HCT116 (cell line): ENCODE measurements around the gene UCK1. TPM values are rescaled to one million over a fixed set of nuclear protein-coding genes. Genes with fewer than 3 reads are reported as not detected.

Experiments
- ATAC-seq: fragments of 200-7000 bp; cut with Tn5 transposase; 2 replicates; pipeline ENCODE4 v1.9.1; 2020; ENCODE audit warnings: mild to moderate bottlenecking, moderate library complexity
- BruUV-seq: library from RNA; stranded (reverse); fragments of 400-500 nt; replicated peaks from 2 replicates; lab custom pipeline; 2021; lab: Mats Ljungman, UMichigan
- CTCF ChIA-PET: fragments of 300-600 bp; sonication (Branson Sonifier 250); formaldehyde crosslinking; loops from one replicate; lab custom pipeline; 2021; ENCODE audit warnings: antibody characterized with exemption; lab: Charles Lee
- POLR2A ChIA-PET: fragments of 300-600, 350-600 bp; sonication (Branson Sonifier 250); formaldehyde crosslinking; loops from one replicate; lab custom pipeline; 2021; ENCODE audit warnings: antibody characterized with exemption; lab: Charles Lee
- RAD21 ChIA-PET, 2 experiments: fragments of 300-600 bp; sonication (Branson Sonifier 250); formaldehyde crosslinking; loops; one replicate each; lab custom pipeline; 2023; ENCODE audit warnings: low total read pairs in 2 of 2; ENCODE audit not compliant: uncharacterized antibody in 2 of 2, unreplicated experiment in 2 of 2, low non-redundant PET in 1 of 2; lab: Charles Lee
- DNase-seq: peaks from one replicate; pipeline ENCODE4 v3.0.0-alpha.2; 2010; ENCODE audit warnings: low read depth, low spot score
- H2AFZ ChIP-seq: fragments of 200-600 bp; shearing (Covaris generic), sonication (generic); 2 replicates; pipeline ENCODE4 v1.6.1; 2017; ENCODE audit warnings: low read depth, mixed run types, mixed read lengths, antibody characterized with exemption, low read length; ENCODE audit not compliant: poor library complexity, severe bottlenecking
- H3K27ac ChIP-seq: 2 replicates; pipeline ENCODE4 v1.5.1; 2012; ENCODE audit warnings: low read depth, low read length
- H3K27me3 ChIP-seq: fragments of 200-600 bp; sonication (generic); 2 replicates; pipeline ENCODE4 v1.6.1; 2016; ENCODE audit warnings: mixed run types, low read length, mixed read lengths; ENCODE audit not compliant: insufficient read depth
- H3K36me3 ChIP-seq, 2 experiments: fragments of 200-500 bp in 1 of 2; fragments of 200-600 bp in 1 of 2; sonication (Bioruptor generic) in 1 of 2; sonication (generic) in 1 of 2; 2 replicates each; pipeline versions ENCODE4 v1.5.1 to v1.6.1; 2014 to 2016; ENCODE audit warnings: low read length in 2 of 2, inconsistent platforms in 1 of 2, mixed read lengths in 1 of 2, mixed run types in 1 of 2; ENCODE audit not compliant: insufficient read depth in 2 of 2, control insufficient read depth in 1 of 2
- H3K4me1 ChIP-seq, 2 experiments: fragments of 200-600 bp in 1 of 2; sonication (generic) in 1 of 2; 2 replicates each; pipeline versions ENCODE4 v1.5.1 to v1.6.1; 2012 to 2017; ENCODE audit warnings: low read length in 2 of 2, inconsistent platforms in 1 of 2, mild to moderate bottlenecking in 1 of 2, mixed read lengths in 1 of 2, mixed run types in 1 of 2, moderate library complexity in 1 of 2; ENCODE audit not compliant: insufficient read depth in 2 of 2, control insufficient read depth in 1 of 2
- H3K4me2 ChIP-seq: fragments of 200-600 bp; sonication (generic); 2 replicates; pipeline ENCODE4 v1.6.1; 2017; ENCODE audit warnings: mixed run types, low read length, mixed read lengths
- H3K4me3 ChIP-seq, 2 experiments: fragments of 200-600 bp in 1 of 2; sonication (generic) in 1 of 2; replicated peaks in 1 of 2; 2 replicates each; pipeline ENCODE4 v1.5.1; 2011 to 2016; ENCODE audit warnings: low read length in 2 of 2, control low read depth in 1 of 2, low read depth in 1 of 2, mild to moderate bottlenecking in 1 of 2, mixed read lengths in 1 of 2, mixed run types in 1 of 2
- H3K79me2 ChIP-seq: fragments of 200-600 bp; sonication (generic); 2 replicates; pipeline ENCODE4 v1.6.1; 2017; ENCODE audit warnings: mild to moderate bottlenecking, mixed run types, low read length, moderate library complexity, mixed read lengths; ENCODE audit not compliant: insufficient read depth
- H3K9ac ChIP-seq: fragments of 200-600 bp; sonication (generic); 2 replicates; pipeline ENCODE4 v1.6.1; 2016; ENCODE audit warnings: low read length, mixed read lengths
- H3K9me2 ChIP-seq: fragments of 200-600 bp; sonication (generic), shearing (Covaris generic); 2 replicates; pipeline ENCODE4 v1.6.1; 2017; ENCODE audit warnings: mixed run types, mild to moderate bottlenecking, moderate library complexity; ENCODE audit not compliant: insufficient read depth
- H3K9me3 ChIP-seq, 2 experiments: fragments of 200-500 bp in 1 of 2; fragments of 200-600 bp in 1 of 2; sonication (Bioruptor generic) in 1 of 2; sonication (generic) in 1 of 2; 2 replicates each; pipeline ENCODE4 v1.6.1; 2014 to 2017; ENCODE audit warnings: low read length in 2 of 2, mixed read lengths in 2 of 2, inconsistent platforms in 1 of 2, low read depth in 1 of 2, mild to moderate bottlenecking in 1 of 2, mixed run types in 1 of 2, moderate library complexity in 1 of 2; ENCODE audit not compliant: control insufficient read depth in 1 of 2, insufficient read depth in 1 of 2
- H4K20me1 ChIP-seq: fragments of 200-600 bp; sonication (generic), shearing (Covaris generic); 2 replicates; pipeline ENCODE4 v1.6.1; 2017; ENCODE audit warnings: mixed run types, mild to moderate bottlenecking, moderate library complexity; ENCODE audit not compliant: insufficient read depth
- EGR1 ChIP-seq: IDR thresholded peaks from 2 replicates; pipeline ENCODE4 v1.6.1; 2012; ENCODE audit warnings: low read depth
- YY1 ChIP-seq: IDR thresholded peaks from 2 replicates; pipeline ENCODE4 v1.6.1; 2011; ENCODE audit warnings: low read length, low read depth, moderate library complexity, mild to moderate bottlenecking; ENCODE audit not compliant: insufficient replicate concordance; ENCODE audit errors: extremely low read depth
- ZBTB33 ChIP-seq: IDR thresholded peaks from 2 replicates; pipeline ENCODE4 v1.6.1; 2011; ENCODE audit warnings: mild to moderate bottlenecking, low read length, moderate library complexity; ENCODE audit not compliant: insufficient replicate concordance; ENCODE audit errors: extremely low read depth
- ZFX ChIP-seq: fragments of 450-650 bp; IDR thresholded peaks from 2 replicates; pipeline ENCODE4 v1.6.1; 2017
- intact Hi-C: fragments of 100-400 bp; cut with micrococcal nuclease; formaldehyde crosslinking; loops from 2 replicates; pipeline ENCODE4 v1.10.0; 2022
- total RNA-seq: library from RNA; stranded (reverse); gene quantifications from one replicate; pipeline ENCODE4 v1.2.1, GENCODE V29; 2021; ENCODE audit not compliant: unreplicated experiment

The UCK1 gene
- total RNA-seq, 1 experiment from 2014 or later, result 17.5 TPM

- ChIA-PET CTCF (no interaction called here), RAD21 (interaction anchor here in 1 of 2 experiments (0.6 kb wide), 1 partner anchor 244 kb away, joined by 3 read pairs; no protein-coding TSS in a partner anchor), POLR2A (no interaction called here)
- Histone ChIP-seq H4K20me1 (no peaks in the 10 kb centered on the region), H3K27me3 (no peaks in the 10 kb centered on the region), H3K79me2 (no peaks in the 10 kb centered on the region), H3K27ac (no peak overlapping the region), H3K9ac (no peak overlapping the region), H3K9me3 (no peaks in the 10 kb centered on the region), H2AFZ (no peak overlapping the region), H3K4me3 (no peak overlapping the region), H3K36me3 (peaks cover 11 to 28% of the 10 kb centered on the region in 2 experiments; a peak in 3 of 4 replicates), H3K4me1 (no peaks in the 10 kb centered on the region), H3K4me2 (no peak overlapping the region), H3K9me2 (no peaks in the 10 kb centered on the region)
- intact Hi-C loops, result no loop called here
- DNase-seq, result no peak
- no TSS peak for BruUV-seq
- TF ChIP-seq ZBTB33 (no peak), ZFX (no peak), YY1 (no peak)
- no peak for ATAC-seq
Observed at GRCh38 chr9:131521822-131522221, 9.2 kb downstream of the UCK1 start.

GRCh38 chr9:131521203-131521602, 9.9 kb downstream of the UCK1 start:
- ChIA-PET CTCF (no interaction called here), RAD21 (interaction anchor here in 1 of 2 experiments (0.6 kb wide), 1 partner anchor 244 kb away, joined by 3 read pairs; no protein-coding TSS in a partner anchor), POLR2A (no interaction called here)
- Histone ChIP-seq H3K4me1 (no peaks in the 10 kb centered on the region), H3K27ac (no peak overlapping the region), H2AFZ (no peak overlapping the region), H3K36me3 (peaks cover 16 to 35% of the 10 kb centered on the region in 2 experiments), H3K9me2 (no peaks in the 10 kb centered on the region), H3K9ac (no peak overlapping the region), H3K4me2 (no peak overlapping the region), H3K9me3 (no peaks in the 10 kb centered on the region), H3K4me3 (no peak overlapping the region), H4K20me1 (no peaks in the 10 kb centered on the region), H3K79me2 (no peaks in the 10 kb centered on the region), H3K27me3 (no peaks in the 10 kb centered on the region)
- BruUV-seq, result no TSS peak
- DNase-seq (no peak), ATAC-seq (no peak)
- intact Hi-C loops, result no loop called here
- TF ChIP-seq EGR1, result no peak
